WERI-Rb-1 (cell line): Measurements from ENCODE around the gene EBF3.

Experiments
- DNase-seq: peaks from one replicate; pipeline ENCODE4 v3.0.0-alpha.2; 2020
- H3K27ac ChIP-seq: fragments of 250-450 bp; sonication (Bioruptor Pico); 2 replicates; pipeline ENCODE4 v1.5.1; 2020; ENCODE audit warnings: mild to moderate bottlenecking, moderate library complexity
- H3K27me3 ChIP-seq: fragments of 250-450 bp; sonication (Bioruptor Pico); 2 replicates; pipeline ENCODE4 v1.5.1; 2021; ENCODE audit warnings: mild to moderate bottlenecking, low read depth, moderate library complexity; ENCODE audit not compliant: insufficient read depth, severe bottlenecking
- H3K36me3 ChIP-seq: fragments of 250-450 bp; sonication (Bioruptor Pico); 2 replicates; pipeline ENCODE4 v1.5.1; 2020; ENCODE audit warnings: mild to moderate bottlenecking, moderate library complexity
- H3K4me3 ChIP-seq: 2 replicates; pipeline ENCODE4 v1.5.1; 2011; ENCODE audit warnings: low read depth, mild to moderate bottlenecking, control low read depth, low read length
- H3K9me3 ChIP-seq: fragments of 250-450 bp; sonication (Bioruptor Pico); 2 replicates; pipeline ENCODE4 v1.5.1; 2021; ENCODE audit warnings: mild to moderate bottlenecking, moderate library complexity; ENCODE audit not compliant: severe bottlenecking
- CTCF ChIP-seq: IDR thresholded peaks from 2 replicates; pipeline ENCODE4 v1.5.1; 2011; ENCODE audit warnings: low read depth, mild to moderate bottlenecking, control low read depth, inconsistent platforms, low read length

The EBF3 gene

DNA sequence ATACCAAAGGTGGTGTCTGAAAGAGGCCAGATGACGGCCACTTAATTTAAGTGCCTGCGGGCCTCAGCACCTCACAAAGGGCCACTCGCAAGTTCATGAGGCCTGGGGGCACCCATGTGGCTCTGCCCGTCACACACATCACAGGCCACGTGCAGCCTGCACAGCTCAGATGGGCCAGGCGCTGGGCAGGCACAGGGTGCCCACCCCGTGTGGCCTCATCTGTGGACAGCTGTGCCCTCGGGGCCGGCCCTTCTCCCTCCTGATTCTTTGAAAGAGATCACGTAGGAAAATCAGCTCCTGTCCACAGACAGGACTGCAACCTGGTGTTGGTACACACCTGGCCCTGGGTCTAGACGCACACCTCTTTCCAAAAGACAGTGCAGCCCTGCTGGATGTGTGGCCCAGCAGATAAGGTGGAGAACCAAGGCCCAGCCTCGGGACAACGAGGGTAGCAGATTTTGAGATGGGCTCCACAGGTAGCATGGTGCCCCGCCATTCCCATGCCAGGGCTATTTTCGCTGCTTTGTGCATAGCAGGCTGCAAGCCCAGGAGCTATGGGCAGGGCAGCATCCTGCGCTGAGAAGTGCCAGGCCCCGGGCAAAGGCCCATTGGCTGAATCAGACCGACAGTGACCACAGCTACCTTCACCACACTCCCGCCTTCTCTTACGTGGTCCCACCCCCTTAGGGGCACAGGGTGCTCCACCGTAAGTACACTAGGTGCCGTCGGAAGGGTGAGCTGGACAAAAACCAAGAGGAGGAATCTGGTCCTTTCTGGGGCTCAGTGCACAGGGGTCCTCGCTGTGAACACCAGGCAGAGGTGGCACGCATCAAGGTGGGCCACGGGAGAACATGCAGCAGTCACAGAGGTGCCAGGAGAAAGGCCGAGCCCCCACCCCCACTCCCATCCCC, 124.5 kb downstream of the EBF3 start:
- no peak for TF ChIP-seq CTCF
- H3K27ac ChIP-seq, result no peak overlapping the region
- H3K36me3 ChIP-seq, result no peaks in the 10 kb centered on the region
- no peak overlapping the region for H3K4me3 ChIP-seq
- H3K9me3 ChIP-seq, result no peaks in the 10 kb centered on the region
- no peak for DNase-seq
- no peaks in the 10 kb centered on the region for H3K27me3 ChIP-seq

GRCh38 chr10:129838794-129839193, 125.3 kb downstream of the EBF3 start:
- DNase-seq, result no peak
- Histone ChIP-seq H3K27me3 (no peaks in the 10 kb centered on the region), H3K4me3 (no peak overlapping the region), H3K36me3 (no peaks in the 10 kb centered on the region), H3K9me3 (no peaks in the 10 kb centered on the region), H3K27ac (no peak overlapping the region)
- no peak for TF ChIP-seq CTCF

- H3K36me3 ChIP-seq, result no peaks in the 10 kb centered on the region
- no peaks in the 10 kb centered on the region for H3K27me3 ChIP-seq
Measured at GRCh38 chr10:129837909-129838582, 126.0 kb downstream of the EBF3 start.

DNA sequence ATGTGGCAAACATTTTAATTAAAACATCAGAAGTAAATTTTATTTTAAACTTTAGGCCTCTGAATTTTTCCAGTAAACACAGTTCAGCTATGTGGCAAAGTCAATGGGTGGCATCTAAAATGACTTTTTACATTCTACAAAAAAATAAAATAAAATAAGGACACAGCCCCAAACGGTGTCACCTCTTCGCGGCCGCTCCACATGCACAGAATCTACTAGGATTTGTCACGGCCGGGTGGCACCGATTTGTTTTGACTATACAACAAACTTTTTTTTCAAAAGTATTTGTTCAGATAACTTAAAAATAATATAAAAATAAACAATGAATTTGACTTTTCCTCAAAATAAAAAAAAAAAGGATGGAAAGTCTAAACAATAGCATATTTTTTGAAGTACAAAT, 127.8 kb downstream of the EBF3 start:
- no peaks in the 10 kb centered on the region for H3K27me3 ChIP-seq
- no peak overlapping the region for H3K4me3 ChIP-seq
- no peak for TF ChIP-seq CTCF
- no peaks in the 10 kb centered on the region for H3K36me3 ChIP-seq
- no peaks in the 10 kb centered on the region for H3K9me3 ChIP-seq
- DNase-seq, result no peak
- H3K27ac ChIP-seq, result no peak overlapping the region

More at GRCh38 chr10:129837909-129838582, 126.0 kb downstream of the EBF3 start:
- DNase-seq, result no peak
- TF ChIP-seq CTCF, result no peak
- no peak overlapping the region for H3K27ac ChIP-seq
- no peaks in the 10 kb centered on the region for H3K9me3 ChIP-seq
- no peak overlapping the region for H3K4me3 ChIP-seq

DNA sequence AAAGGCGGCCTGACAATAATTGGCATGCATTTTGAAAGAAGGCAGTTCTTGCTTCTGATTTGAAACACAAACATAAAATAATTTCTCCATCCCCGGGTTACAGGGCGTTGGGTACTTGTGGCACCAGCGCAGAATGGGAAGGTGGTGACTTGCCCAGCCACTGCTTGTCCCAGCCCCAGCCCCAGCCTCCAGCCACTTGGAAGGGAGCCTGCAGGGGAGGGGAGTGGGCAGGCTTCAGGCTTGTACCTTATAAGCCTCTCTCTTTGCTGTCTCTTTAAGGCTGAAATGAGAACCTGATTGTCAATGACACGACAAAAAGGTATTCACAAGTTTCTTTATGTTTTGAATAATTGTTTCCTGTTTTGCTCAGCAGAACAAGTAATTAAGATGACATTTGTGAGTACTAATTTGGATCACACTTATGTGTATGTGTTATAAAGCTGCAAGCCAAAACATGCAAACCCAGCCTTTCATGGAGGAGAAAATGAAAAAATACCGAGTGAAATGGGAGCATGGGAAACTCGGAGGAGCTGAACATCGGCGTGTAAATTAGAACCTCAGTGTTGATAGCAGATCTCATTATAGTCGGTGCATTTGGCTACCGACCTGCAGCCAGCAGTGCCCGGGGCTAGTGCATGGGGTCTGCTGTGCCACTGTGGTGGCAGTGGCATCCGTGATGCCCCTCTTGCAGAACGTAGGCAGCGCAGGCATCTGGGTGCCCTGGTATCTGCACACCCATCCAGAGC, 129.9 kb downstream of the EBF3 start:
- H3K27me3 ChIP-seq, result no peaks in the 10 kb centered on the region
- H3K27ac ChIP-seq, result no peak overlapping the region
- no peaks in the 10 kb centered on the region for H3K9me3 ChIP-seq
- TF ChIP-seq CTCF, result no peak
- no peak for DNase-seq
- no peak overlapping the region for H3K4me3 ChIP-seq
- H3K36me3 ChIP-seq, result no peaks in the 10 kb centered on the region
